ENCODE results near the gene A1BG.
"Not testable (repeated sequence)": the region's sequence is repeated elsewhere in the genome, so short reads cannot be mapped to it uniquely, and the experiment has no call there.

Gene A1BG

GRCh38 chr19:58386576-58387337, 33.5 kb upstream of the A1BG start, which contains the start of gene RPS5:
Gene RPS5 (plus strand): TSS chr19:58387269. CDS start chr19:58388138, 869 bp downstream.
- DNase-seq (ENCODE audit: low read depth in 2 of 2), result peak; percentile 92 to 95

- DNase-seq (ENCODE audit: low read depth in 2 of 2), result no peak
These were observed 32.7 kb upstream of the A1BG start for GRCh38 chr19:58385891-58386575.

DNA sequence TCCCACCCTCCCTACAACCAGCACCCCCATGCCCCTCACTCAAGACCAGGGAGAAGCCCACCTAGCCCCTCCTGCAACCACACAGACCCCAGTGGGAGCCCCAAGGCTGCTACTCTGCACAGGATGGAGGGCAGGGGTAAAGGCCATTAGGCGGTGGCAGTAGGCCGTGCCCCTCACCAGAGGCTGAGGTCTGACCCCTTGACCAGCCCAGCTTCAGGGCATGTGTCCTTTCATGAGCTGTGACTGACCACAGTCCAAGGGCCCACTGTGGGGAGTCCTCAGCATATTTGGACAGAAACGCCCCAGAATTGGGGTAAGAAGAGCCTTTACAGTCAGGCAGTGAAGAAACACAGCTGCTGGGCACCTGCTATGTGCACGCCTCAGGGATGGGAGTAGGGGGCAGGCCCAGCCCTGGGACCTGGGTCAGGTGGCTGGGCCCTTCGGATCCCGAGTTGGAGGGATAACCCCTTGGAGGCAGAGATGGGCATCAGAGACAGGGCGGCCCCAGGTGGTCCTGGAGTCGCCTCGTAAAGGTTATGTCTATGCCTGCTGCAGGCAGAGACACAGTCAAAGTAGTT, 32.1 kb upstream of the A1BG start:
- DNase-seq (ENCODE audit: low read depth in 2 of 2), result no peak

DNA sequence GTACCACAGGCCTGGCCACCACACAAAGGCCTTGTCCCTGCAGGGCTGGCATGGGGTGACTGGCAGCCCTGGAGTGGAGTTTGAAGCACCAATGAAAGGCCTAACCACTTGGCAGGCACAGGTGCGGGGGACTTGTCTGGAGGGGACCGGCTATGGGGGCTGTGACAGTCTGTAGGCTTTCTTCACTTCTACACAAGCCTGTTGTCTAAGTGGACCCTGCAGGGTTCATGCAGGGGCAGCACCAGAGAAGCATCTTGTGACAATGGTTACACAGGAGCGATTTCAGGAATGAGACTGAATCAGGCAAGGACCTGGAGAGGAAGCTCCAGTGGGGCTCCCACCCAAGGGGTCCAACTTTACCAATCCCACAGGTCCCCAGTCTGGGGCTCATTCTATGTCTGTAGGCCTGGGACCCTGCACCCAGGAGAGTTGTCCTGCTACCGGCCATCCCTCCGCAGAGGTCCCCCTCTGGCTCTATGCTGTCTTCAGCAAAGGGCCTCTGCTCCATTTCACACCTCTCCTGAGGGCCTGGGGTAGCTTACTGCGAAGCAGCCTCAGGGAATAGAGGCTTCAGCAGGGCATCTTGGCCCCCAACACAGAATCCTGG, 29.8 kb upstream of the A1BG start:
- no peak for DNase-seq (ENCODE audit: low read depth in 2 of 2)

- DNase-seq (ENCODE audit: low read depth in 2 of 2), result no peak
These were observed 28.3 kb upstream of the A1BG start for GRCh38 chr19:58381460-58382212.

DNA sequence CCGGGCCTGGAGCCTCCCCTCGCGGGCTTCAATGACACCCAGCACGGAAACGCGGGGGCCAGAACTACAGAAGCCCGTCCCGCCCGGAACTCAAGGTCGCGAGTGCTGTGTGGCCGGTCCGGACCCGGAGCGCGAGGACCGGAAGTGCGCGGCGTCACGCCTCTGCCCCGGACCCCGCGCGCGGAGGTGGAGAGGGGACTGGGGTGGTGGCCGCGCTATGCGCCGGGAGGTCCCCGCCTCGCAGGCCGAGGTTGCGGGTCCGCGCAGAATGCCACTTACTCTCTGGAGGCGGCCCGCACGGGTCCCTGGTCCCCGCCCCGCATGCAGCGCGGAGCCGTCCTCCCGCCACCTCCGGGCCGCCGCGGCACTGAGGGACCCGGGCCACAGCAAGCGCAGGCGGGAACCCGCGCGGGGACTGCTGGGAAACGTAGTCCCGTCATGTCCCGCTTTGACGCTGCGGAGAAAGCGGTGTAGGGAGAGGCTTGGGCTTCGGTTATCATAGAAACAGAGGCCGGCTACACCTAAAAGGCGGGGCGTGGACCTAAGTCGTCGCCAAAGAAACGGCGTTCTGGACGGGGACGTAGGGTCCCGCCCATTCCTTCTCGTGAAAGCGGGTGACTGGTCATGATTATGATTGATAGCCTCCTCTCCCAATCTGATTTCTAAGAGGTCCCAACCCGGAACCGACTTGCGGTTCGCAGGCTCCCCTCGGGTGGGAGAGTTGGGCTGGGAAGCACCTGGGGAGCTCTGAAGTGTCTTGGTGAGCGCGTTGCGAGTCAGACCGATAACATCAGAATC, 27.6 kb upstream of the A1BG start, which contains the start of gene ZNF837:
Gene ZNF837 (minus strand): TSS at position 369 of the 798 bp plus-strand sequence. CDS start 11,698 bp downstream, outside the sequence.
- peak; percentile 90 to 99 for DNase-seq (ENCODE audit: low read depth in 2 of 2)

DNA sequence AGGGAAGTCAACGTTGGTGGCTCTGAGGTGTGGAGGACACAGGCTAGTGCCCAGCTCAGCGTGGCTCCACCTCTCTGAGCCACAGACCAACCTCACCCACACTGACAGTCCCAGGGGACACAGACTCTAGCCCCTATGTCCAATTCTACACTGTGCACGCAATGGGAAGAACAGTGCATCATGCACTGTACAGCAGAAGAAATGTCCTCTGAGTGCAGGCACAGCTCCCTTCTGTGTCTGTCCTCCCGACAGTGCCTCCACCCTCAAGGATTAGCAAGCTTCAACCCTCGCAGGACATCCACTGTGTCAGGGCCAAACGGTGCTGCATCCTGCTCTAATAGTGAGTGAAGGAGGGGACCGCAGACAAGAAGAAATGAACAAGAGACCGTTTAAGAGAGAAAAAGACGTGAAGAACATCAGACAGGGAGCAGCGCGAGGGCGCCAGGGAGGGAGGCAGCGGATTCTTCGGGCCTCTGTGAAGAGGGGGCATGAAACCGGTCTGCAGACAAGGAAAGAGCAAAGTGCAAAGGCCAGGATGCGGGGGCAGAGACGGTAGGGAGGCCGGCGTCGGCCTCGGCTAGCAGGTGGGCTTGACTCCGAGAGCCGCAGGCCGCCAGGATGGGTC, 26.9 kb upstream of the A1BG start:
- DNase-seq (ENCODE audit: low read depth in 2 of 2), result no peak

GRCh38 chr19:58379246-58379645, 26.0 kb upstream of the A1BG start:
- DNase-seq (ENCODE audit: low read depth in 2 of 2), result no peak

DNA sequence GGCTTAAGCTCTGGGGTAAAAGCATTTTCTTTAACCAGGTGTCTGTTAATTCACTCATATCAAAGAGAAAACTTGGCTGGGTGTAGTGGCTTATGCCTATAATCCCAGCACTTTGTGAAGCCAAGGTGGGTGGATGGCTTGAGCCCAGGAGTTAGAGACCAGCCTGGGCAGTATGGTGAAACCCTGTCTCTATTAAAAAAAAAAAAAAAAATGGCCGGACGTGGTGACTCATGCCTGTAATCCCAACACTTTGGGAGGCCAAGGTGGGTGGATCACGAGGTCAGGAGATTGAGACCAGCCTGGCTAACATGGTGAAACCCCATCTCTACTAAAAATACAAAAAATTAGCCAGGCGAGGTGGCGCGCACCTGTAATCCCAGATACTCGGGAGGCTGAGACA, 23.4 kb upstream of the A1BG start:
- DNase-seq (ENCODE audit: low read depth in 2 of 2), result not testable (repeated sequence)

GRCh38 chr19:58374200-58374599, 20.9 kb upstream of the A1BG start:
- DNase-seq (ENCODE audit: low read depth in 2 of 2), result no peak

DNA sequence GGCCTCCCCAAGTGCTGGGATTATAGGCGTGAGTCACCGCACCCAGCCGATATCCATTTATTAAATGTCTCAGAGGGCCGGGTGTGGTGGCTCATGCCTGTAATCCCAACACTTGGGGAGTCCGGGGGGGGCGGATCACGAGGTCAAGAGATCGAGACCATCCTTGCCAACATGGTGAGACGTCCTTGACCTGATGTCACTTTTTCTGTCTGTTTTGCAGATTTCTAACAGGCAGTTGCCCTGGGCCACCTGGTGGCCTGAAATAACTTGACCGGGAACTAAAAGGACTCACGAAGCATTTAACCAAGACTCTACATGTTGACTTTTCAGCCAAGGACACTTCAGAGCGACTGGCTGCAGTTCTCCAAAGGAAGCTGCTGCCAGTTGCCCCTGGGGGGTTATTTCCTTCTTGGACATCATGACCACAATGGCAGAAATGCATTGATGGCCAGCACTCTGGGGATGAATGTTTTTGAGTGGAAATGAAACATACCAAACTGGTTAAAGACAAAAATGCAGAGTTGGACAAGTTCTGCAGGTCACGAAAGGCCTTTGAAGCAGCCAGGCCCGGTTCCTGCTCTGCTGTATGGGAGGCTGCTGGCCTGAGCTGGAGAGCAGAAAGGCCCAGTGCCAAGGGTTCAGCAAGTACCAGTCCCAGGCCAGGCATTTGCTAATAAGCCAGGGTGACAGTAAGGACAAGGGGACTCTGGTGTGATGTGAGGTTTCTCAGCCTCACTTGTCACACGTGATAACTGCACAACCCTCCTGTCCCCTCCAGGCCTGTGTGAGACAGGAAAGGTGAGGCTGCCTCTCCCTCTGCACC, 19.2 kb upstream of the A1BG start:
- DNase-seq (ENCODE audit: low read depth in 2 of 2), result no peak

GRCh38 chr19:58368561-58369360, 15.5 kb upstream of the A1BG start:
- DNase-seq (ENCODE audit: low read depth in 2 of 2), result no peak

GRCh38 chr19:58367698-58368454, 14.6 kb upstream of the A1BG start:
- DNase-seq (ENCODE audit: low read depth in 2 of 2), result no peak

DNA sequence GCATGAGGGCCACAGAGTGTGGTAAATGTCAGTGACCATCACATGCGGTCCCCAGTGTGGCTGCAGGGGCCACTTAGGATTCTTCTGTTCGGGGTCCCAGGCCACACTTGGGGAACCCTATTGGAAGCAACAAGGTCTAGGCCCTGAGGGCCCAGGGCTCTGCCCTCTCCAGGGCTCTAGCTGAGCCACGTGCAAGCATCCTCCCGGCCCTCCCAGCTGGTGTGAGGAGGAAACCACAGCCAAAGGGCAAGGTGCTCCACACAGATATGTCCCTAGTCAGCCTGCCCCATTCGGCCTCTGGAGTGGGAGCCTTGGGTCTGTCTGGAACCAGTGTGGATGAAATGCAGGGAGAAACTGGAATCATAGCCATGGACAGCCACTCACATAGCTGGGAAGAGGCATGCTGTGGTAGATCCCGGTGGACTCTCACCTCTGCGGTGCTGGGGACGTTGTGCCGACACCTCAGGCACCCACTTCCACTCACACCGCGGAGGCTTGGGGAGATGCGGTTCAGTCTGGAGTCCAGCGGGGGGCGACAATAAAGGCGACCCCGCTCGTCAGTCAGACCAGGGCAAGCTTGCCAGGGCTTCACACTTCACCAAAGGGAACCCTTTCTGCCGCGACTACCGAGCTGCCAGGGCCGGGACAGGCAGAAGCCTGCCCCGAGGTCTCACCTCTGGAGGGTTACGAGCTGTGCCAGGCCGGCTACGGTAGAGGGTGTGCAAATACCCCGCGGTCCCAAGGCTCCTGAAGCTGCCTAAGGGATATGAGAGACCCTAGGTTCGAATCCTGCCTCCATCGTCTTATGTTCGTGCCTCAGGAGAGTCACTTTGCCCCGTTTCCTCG, 13.5 kb upstream of the A1BG start:
- no peak for DNase-seq (ENCODE audit: low read depth in 2 of 2)

DNA sequence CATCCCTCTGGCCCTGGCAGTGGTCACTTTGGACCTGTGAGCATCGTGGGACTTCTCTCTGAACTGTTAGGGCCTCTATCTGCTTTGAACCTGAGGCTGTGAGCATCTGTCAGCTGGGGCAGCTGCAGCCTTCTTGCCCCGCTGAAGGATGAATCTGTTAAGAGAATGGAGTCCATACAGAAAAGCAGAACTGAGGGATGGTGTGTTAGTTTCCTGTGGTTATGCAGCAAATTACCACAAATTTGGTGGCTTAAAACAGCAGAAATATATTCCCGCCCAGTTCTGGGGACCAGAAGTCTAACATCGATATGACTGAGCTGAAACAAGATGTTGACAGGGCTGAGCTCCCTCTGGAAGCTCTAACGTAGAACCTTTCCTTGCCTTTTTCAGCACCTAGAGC, 10.9 kb upstream of the A1BG start:
- no peak for DNase-seq (ENCODE audit: low read depth in 2 of 2)

- DNase-seq (ENCODE audit: low read depth in 2 of 2), result peak; percentile 94 to 95
These were observed 9.1 kb upstream of the A1BG start, which contains the start of gene ZNF497 for GRCh38 chr19:58362272-58362994. Gene ZNF497 (minus strand): TSS chr19:58362751. CDS start chr19:58357635, 5,116 bp downstream.
